ENCODE measurements around the gene COBL.

COBL gene

GRCh38 chr7:51055039-51055840 lies 261.4 kb downstream of the COBL start:
- Histone ChIP-seq H3K4me2 (ENCODE audit: insufficient read depth, low read length, poor library complexity, severe bottlenecking) (no peak overlapping the region), H3K79me1 (ENCODE audit: low read depth, low read length) (no peaks in the 10 kb centered on the region), H3K4ac (ENCODE audit: low read length) (no peak overlapping the region), H3K9me3 (replicated peaks in 1 of 2; ENCODE audit: control insufficient read depth in 2 of 2, insufficient read depth in 1 of 2, low read depth in 1 of 2, low read length in 2 of 2) (no peaks in the 10 kb centered on the region), H3K18ac (ENCODE audit: low read length) (no peak overlapping the region), H4K91ac (ENCODE audit: low read depth, low read length, poor library complexity) (no peak overlapping the region), H3K27me3 (ENCODE audit: control insufficient read depth in 3 of 3, insufficient read depth in 3 of 3, low read depth in 1 of 3, low read length in 3 of 3) (no peaks in the 10 kb centered on the region), H3K23ac (ENCODE audit: low read depth, low read length, poor library complexity) (no peak overlapping the region), H2AK5ac (ENCODE audit: low read depth, low read length) (no peak overlapping the region), H3K4me3 (ENCODE audit: low read length in 2 of 2) (no peak overlapping the region), H2BK12ac (ENCODE audit: low read length) (no peak overlapping the region), H2BK120ac (ENCODE audit: low read depth, low read length) (no peak overlapping the region), H2BK5ac (ENCODE audit: low read length) (no peak overlapping the region), H3K4me1 (ENCODE audit: control insufficient read depth in 2 of 2, insufficient read depth in 1 of 2, low read depth in 1 of 2, low read length in 2 of 2) (no peaks in the 10 kb centered on the region), H3K14ac (ENCODE audit: low read length) (no peak overlapping the region), H3K36me3 (replicated peaks in 1 of 2; ENCODE audit: control insufficient read depth in 2 of 2, insufficient read depth in 2 of 2, low read length in 2 of 2) (no peaks in the 10 kb centered on the region), H3K27ac (replicated peaks; ENCODE audit: low read length) (no peak overlapping the region), H4K8ac (ENCODE audit: low read depth, low read length) (no peak overlapping the region), H2BK15ac (ENCODE audit: low read length) (no peak overlapping the region), H2AFZ (ENCODE audit: low read length) (no peak overlapping the region), H3K9ac (ENCODE audit: low read depth, low read length, poor library complexity) (no peak overlapping the region)
- DNase-seq (ENCODE audit: low spot score): no peak
- no CpG with 5 or more reads among the region's 22 CpGs for WGBS, 2 donors (ENCODE audit: extremely low coverage in 2 of 2, insufficient read length in 2 of 2, insufficient replicate concordance in 1 of 2)

GRCh38 chr7:51054231-51054630 lies 262.4 kb downstream of the COBL start:
- Histone ChIP-seq H3K27ac (replicated peaks; ENCODE audit: low read length) (no peak overlapping the region), H2BK120ac (ENCODE audit: low read depth, low read length) (no peak overlapping the region), H4K91ac (ENCODE audit: low read depth, low read length, poor library complexity) (no peak overlapping the region), H3K9ac (ENCODE audit: low read depth, low read length, poor library complexity) (no peak overlapping the region), H3K18ac (ENCODE audit: low read length) (peak overlapping the region; percentile 11), H3K23ac (ENCODE audit: low read depth, low read length, poor library complexity) (peak overlapping the region; percentile 6), H3K79me1 (ENCODE audit: low read depth, low read length) (no peaks in the 10 kb centered on the region), H3K27me3 (ENCODE audit: control insufficient read depth in 3 of 3, insufficient read depth in 3 of 3, low read depth in 1 of 3, low read length in 3 of 3) (no peaks in the 10 kb centered on the region), H3K4ac (ENCODE audit: low read length) (no peak overlapping the region), H3K4me3 (ENCODE audit: low read length in 2 of 2) (no peak overlapping the region), H2BK12ac (ENCODE audit: low read length) (no peak overlapping the region), H2AFZ (ENCODE audit: low read length) (no peak overlapping the region), H4K8ac (ENCODE audit: low read depth, low read length) (no peak overlapping the region), H3K9me3 (replicated peaks in 1 of 2; ENCODE audit: control insufficient read depth in 2 of 2, insufficient read depth in 1 of 2, low read depth in 1 of 2, low read length in 2 of 2) (no peaks in the 10 kb centered on the region), H3K4me2 (ENCODE audit: insufficient read depth, low read length, poor library complexity, severe bottlenecking) (no peak overlapping the region), H3K4me1 (ENCODE audit: control insufficient read depth in 2 of 2, insufficient read depth in 1 of 2, low read depth in 1 of 2, low read length in 2 of 2) (no peaks in the 10 kb centered on the region), H3K36me3 (replicated peaks in 1 of 2; ENCODE audit: control insufficient read depth in 2 of 2, insufficient read depth in 2 of 2, low read length in 2 of 2) (no peaks in the 10 kb centered on the region), H2BK15ac (ENCODE audit: low read length) (no peak overlapping the region), H3K14ac (ENCODE audit: low read length) (no peak overlapping the region), H2BK5ac (ENCODE audit: low read length) (no peak overlapping the region), H2AK5ac (ENCODE audit: low read depth, low read length) (no peak overlapping the region)
- 100% methylated on average over 1 of the region's 8 CpGs for WGBS, 2 donors (ENCODE audit: extremely low coverage in 2 of 2, insufficient read length in 2 of 2, insufficient replicate concordance in 1 of 2)
- DNase-seq (ENCODE audit: low spot score): no peak

- Histone ChIP-seq H3K23ac (ENCODE audit: low read depth, low read length, poor library complexity) (no peak overlapping the region), H3K18ac (ENCODE audit: low read length) (no peak overlapping the region), H3K9me3 (replicated peaks in 1 of 2; ENCODE audit: control insufficient read depth in 2 of 2, insufficient read depth in 1 of 2, low read depth in 1 of 2, low read length in 2 of 2) (no peaks in the 10 kb centered on the region), H3K4me1 (ENCODE audit: control insufficient read depth in 2 of 2, insufficient read depth in 1 of 2, low read depth in 1 of 2, low read length in 2 of 2) (no peaks in the 10 kb centered on the region), H2BK12ac (ENCODE audit: low read length) (no peak overlapping the region), H3K9ac (ENCODE audit: low read depth, low read length, poor library complexity) (no peak overlapping the region), H4K91ac (ENCODE audit: low read depth, low read length, poor library complexity) (no peak overlapping the region), H3K4me2 (ENCODE audit: insufficient read depth, low read length, poor library complexity, severe bottlenecking) (no peak overlapping the region), H3K27me3 (ENCODE audit: control insufficient read depth in 3 of 3, insufficient read depth in 3 of 3, low read depth in 1 of 3, low read length in 3 of 3) (no peaks in the 10 kb centered on the region), H3K36me3 (replicated peaks in 1 of 2; ENCODE audit: control insufficient read depth in 2 of 2, insufficient read depth in 2 of 2, low read length in 2 of 2) (no peaks in the 10 kb centered on the region), H3K4me3 (ENCODE audit: low read length in 2 of 2) (no peak overlapping the region), H2BK120ac (ENCODE audit: low read depth, low read length) (no peak overlapping the region), H2BK15ac (ENCODE audit: low read length) (no peak overlapping the region), H2BK5ac (ENCODE audit: low read length) (no peak overlapping the region), H2AK5ac (ENCODE audit: low read depth, low read length) (no peak overlapping the region), H3K14ac (ENCODE audit: low read length) (no peak overlapping the region), H4K8ac (ENCODE audit: low read depth, low read length) (no peak overlapping the region), H3K4ac (ENCODE audit: low read length) (no peak overlapping the region), H3K79me1 (ENCODE audit: low read depth, low read length) (no peaks in the 10 kb centered on the region), H2AFZ (ENCODE audit: low read length) (no peak overlapping the region), H3K27ac (replicated peaks; ENCODE audit: low read length) (no peak overlapping the region)
- WGBS, 2 donors (ENCODE audit: extremely low coverage in 2 of 2, insufficient read length in 2 of 2, insufficient replicate concordance in 1 of 2): no CpG with 5 or more reads among the region's 14 CpGs
- DNase-seq (ENCODE audit: low spot score): no peak
Observed at GRCh38 chr7:51053160-51053925, 263.3 kb downstream of the COBL start.

GRCh38 chr7:51046482-51046881 lies 270.1 kb downstream of the COBL start:
- Histone ChIP-seq H3K9me3 (replicated peaks in 1 of 2; ENCODE audit: control insufficient read depth in 2 of 2, insufficient read depth in 1 of 2, low read depth in 1 of 2, low read length in 2 of 2) (no peaks in the 10 kb centered on the region), H3K79me1 (ENCODE audit: low read depth, low read length) (no peaks in the 10 kb centered on the region), H3K27me3 (ENCODE audit: control insufficient read depth in 3 of 3, insufficient read depth in 3 of 3, low read depth in 1 of 3, low read length in 3 of 3) (no peaks in the 10 kb centered on the region), H2BK15ac (ENCODE audit: low read length) (no peak overlapping the region), H4K91ac (ENCODE audit: low read depth, low read length, poor library complexity) (no peak overlapping the region), H3K4me1 (ENCODE audit: control insufficient read depth in 2 of 2, insufficient read depth in 1 of 2, low read depth in 1 of 2, low read length in 2 of 2) (peaks cover 0 to 6% of the 10 kb centered on the region in 2 donors), H3K27ac (replicated peaks; ENCODE audit: low read length) (no peak overlapping the region), H4K8ac (ENCODE audit: low read depth, low read length) (no peak overlapping the region), H3K14ac (ENCODE audit: low read length) (no peak overlapping the region), H3K4me3 (ENCODE audit: low read length in 2 of 2) (no peak overlapping the region), H3K36me3 (replicated peaks in 1 of 2; ENCODE audit: control insufficient read depth in 2 of 2, insufficient read depth in 2 of 2, low read length in 2 of 2) (no peaks in the 10 kb centered on the region), H3K23ac (ENCODE audit: low read depth, low read length, poor library complexity) (no peak overlapping the region), H3K18ac (ENCODE audit: low read length) (no peak overlapping the region), H3K4ac (ENCODE audit: low read length) (no peak overlapping the region), H2BK120ac (ENCODE audit: low read depth, low read length) (no peak overlapping the region), H2AFZ (ENCODE audit: low read length) (no peak overlapping the region), H2BK5ac (ENCODE audit: low read length) (no peak overlapping the region), H2AK5ac (ENCODE audit: low read depth, low read length) (no peak overlapping the region), H2BK12ac (ENCODE audit: low read length) (no peak overlapping the region), H3K4me2 (ENCODE audit: insufficient read depth, low read length, poor library complexity, severe bottlenecking) (no peak overlapping the region), H3K9ac (ENCODE audit: low read depth, low read length, poor library complexity) (no peak overlapping the region)
- DNase-seq (ENCODE audit: low spot score): no peak
- whole genome bisulfite sequencing, 2 donors (ENCODE audit: extremely low coverage in 2 of 2, insufficient read length in 2 of 2, insufficient replicate concordance in 1 of 2): no CpG with 5 or more reads among the region's 5 CpGs
